HCT116 (cell line): ENCODE results near the gene ZNF320.
"Not testable (repeated sequence)": the region's sequence is repeated elsewhere in the genome, so short reads cannot be mapped to it uniquely, and the experiment has no call there.

ENCODE experiments used
- EZH2 ChIP-seq: fragments of 200-600 bp; sonication (generic); IDR thresholded peaks from 2 replicates; pipeline ENCODE4 v1.6.1; 2017; ENCODE audit warnings: antibody characterized with exemption, mixed run types
- TF ChIP-seq, protein P1 (sequence below), 3 experiments: fragments of 200-600 bp in 1 of 3; sonication (generic) in 1 of 3; IDR thresholded peaks in 2 of 3; conservative IDR thresholded peaks in 1 of 3; 2 replicates each; pipeline ENCODE4 v1.5.1; 2012 to 2017; ENCODE audit warnings: low read depth in 2 of 3, low read length in 2 of 3, antibody characterized with exemption in 1 of 3, borderline replicate concordance in 1 of 3, control low read depth in 1 of 3, mild to moderate bottlenecking in 1 of 3, mixed read lengths in 1 of 3, mixed run types in 1 of 3, moderate library complexity in 1 of 3; ENCODE audit not compliant: insufficient read depth in 1 of 3

DNA sequence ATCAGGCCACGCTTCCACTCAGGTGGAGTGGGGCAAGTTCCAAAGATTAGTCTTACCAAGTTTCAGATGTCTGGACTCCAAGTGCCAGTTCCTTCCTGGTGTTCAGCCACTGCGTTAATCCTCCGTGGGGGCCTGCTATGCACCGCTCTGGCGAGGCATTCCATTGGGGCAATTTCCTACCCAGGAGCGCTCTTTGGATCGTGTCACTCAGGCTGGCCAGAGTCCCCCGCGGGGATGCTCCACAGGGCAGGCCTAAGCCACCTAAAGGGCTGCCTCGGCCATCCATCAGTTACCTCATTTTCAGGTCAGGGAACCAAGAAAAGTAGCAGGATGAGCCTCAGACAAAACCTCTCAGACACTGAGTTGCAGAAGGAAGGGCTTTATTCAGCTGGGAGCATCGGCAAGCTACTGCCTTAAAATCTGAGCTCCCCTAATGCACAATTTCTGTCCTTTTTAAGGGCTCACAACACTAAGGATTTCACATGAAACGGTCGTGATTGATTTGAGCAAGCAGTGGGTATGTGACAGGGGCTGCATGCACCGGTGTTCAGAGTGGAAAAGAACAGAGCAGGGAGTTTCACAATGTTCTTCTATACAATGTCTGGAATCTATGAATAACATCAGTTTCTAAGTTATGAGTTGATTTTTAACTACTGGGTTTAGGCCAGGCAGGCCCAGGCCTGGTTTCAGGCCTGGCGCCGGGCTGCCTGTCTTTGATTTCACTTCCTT is 6.8 kb upstream of the ZNF320 start:
- TF ChIP-seq, protein P1, sequence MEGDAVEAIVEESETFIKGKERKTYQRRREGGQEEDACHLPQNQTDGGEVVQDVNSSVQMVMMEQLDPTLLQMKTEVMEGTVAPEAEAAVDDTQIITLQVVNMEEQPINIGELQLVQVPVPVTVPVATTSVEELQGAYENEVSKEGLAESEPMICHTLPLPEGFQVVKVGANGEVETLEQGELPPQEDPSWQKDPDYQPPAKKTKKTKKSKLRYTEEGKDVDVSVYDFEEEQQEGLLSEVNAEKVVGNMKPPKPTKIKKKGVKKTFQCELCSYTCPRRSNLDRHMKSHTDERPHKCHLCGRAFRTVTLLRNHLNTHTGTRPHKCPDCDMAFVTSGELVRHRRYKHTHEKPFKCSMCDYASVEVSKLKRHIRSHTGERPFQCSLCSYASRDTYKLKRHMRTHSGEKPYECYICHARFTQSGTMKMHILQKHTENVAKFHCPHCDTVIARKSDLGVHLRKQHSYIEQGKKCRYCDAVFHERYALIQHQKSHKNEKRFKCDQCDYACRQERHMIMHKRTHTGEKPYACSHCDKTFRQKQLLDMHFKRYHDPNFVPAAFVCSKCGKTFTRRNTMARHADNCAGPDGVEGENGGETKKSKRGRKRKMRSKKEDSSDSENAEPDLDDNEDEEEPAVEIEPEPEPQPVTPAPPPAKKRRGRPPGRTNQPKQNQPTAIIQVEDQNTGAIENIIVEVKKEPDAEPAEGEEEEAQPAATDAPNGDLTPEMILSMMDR (IDR thresholded peaks at IDR 0.05 in 2 of 3, conservative IDR thresholded peaks at IDR 0.05 in 1 of 3; ENCODE audit: borderline replicate concordance in 1 of 3, insufficient read depth in 1 of 3, low read depth in 2 of 3, low read length in 2 of 3) = not testable (repeated sequence)
- TF ChIP-seq EZH2 = not testable (repeated sequence)
